H1 (cell line): ENCODE results near the gene MYBPC3. TPM values are rescaled to one million over a fixed set of nuclear protein-coding genes. Genes with fewer than 3 reads are reported as not detected.
A peak's percentile ranks its signal among the peaks of the same experiment; 100 is the strongest.

ENCODE experiments used
- CTCF ChIA-PET: fragments of 300-600 bp; sonication (Branson Sonifier 250); formaldehyde crosslinking; loops from one replicate; lab custom pipeline; 2021; ENCODE audit not compliant: partially characterized antibody; lab: Charles Lee
- POLR2A ChIA-PET: fragments of 300-600 bp; sonication (Branson Sonifier 250); formaldehyde crosslinking; loops from one replicate; lab custom pipeline; 2021; ENCODE audit warnings: inconsistent platforms; ENCODE audit not compliant: partially characterized antibody; lab: Charles Lee
- DNase-seq, 2 experiments: peaks; one replicate each; pipeline versions ENCODE4 v3.0.0 to v3.0.0-alpha.2; 2010 to 2022; ENCODE audit warnings: low spot score in 2 of 2, low read depth in 1 of 2, mixed read lengths in 1 of 2
- FAIRE-seq: peaks from 2 replicates; lab custom pipeline; 2011; peaks lifted over from hg19 to GRCh38; lab: Jason Lieb, UNC
- H2AFZ ChIP-seq: 2 replicates; pipeline ENCODE4 v1.8.1; 2012; ENCODE audit warnings: low read length, inconsistent platforms
- H2AK5ac ChIP-seq: 2 replicates; pipeline ENCODE4 v1.6.1; 2013; ENCODE audit warnings: low read depth, low read length
- H2BK120ac ChIP-seq: replicated peaks from 2 replicates; pipeline ENCODE3; 2013; ENCODE audit warnings: low read depth, low read length, inconsistent platforms
- H2BK12ac ChIP-seq: 2 replicates; pipeline ENCODE4 v1.6.1; 2013; ENCODE audit warnings: low read depth, low read length
- H2BK15ac ChIP-seq: 2 replicates; pipeline ENCODE4 v1.6.1; 2013; ENCODE audit warnings: low read length
- H2BK20ac ChIP-seq: 2 replicates; pipeline ENCODE4 v1.6.1; 2013; ENCODE audit warnings: low read length
- H2BK5ac ChIP-seq: 2 replicates; pipeline ENCODE4 v1.6.1; 2013; ENCODE audit warnings: low read depth, low read length
- H3K14ac ChIP-seq: 2 replicates; pipeline ENCODE4 v1.6.1; 2013; ENCODE audit warnings: inconsistent platforms; ENCODE audit not compliant: insufficient read length
- H3K18ac ChIP-seq: 2 replicates; pipeline ENCODE4 v1.6.1; 2013; ENCODE audit warnings: low read length; ENCODE audit errors: extremely low read depth
- H3K23ac ChIP-seq: 2 replicates; pipeline ENCODE4 v1.6.1; 2013; ENCODE audit warnings: inconsistent platforms; ENCODE audit not compliant: insufficient read length
- H3K23me2 ChIP-seq: 2 replicates; pipeline ENCODE4 v1.6.1; 2013; ENCODE audit warnings: low read depth, low read length
- H3K27ac ChIP-seq: 2 replicates; pipeline ENCODE4 v1.6.1; 2011; ENCODE audit warnings: low read depth, low read length, inconsistent platforms
- H3K27me3 ChIP-seq, 4 experiments: replicated peaks in 1 of 4; 1 replicate in 1 of 4; 2 replicates in 3 of 4; pipeline versions ENCODE4 v1.6.1 to v1.8.1; 2011 to 2013; ENCODE audit warnings: low read length in 3 of 4, mild to moderate bottlenecking in 3 of 4, inconsistent platforms in 2 of 4, mixed read lengths in 2 of 4, moderate library complexity in 1 of 4; ENCODE audit not compliant: control insufficient read depth in 3 of 4, insufficient read depth in 3 of 4; ENCODE audit errors: extremely low read depth in 1 of 4
- H3K36me3 ChIP-seq, 4 experiments: 2 replicates each; pipeline versions ENCODE4 v1.6.1 to v1.8.1; 2011 to 2013; ENCODE audit warnings: mild to moderate bottlenecking in 4 of 4, low read length in 3 of 4, moderate library complexity in 2 of 4, control low read depth in 1 of 4, inconsistent platforms in 1 of 4; ENCODE audit not compliant: insufficient read depth in 4 of 4, control insufficient read depth in 2 of 4
- H3K4ac ChIP-seq: replicated peaks from 2 replicates; pipeline ENCODE3; 2013; ENCODE audit warnings: low read length, low read depth, mixed read lengths, inconsistent platforms; ENCODE audit not compliant: insufficient read length
- H3K4me1 ChIP-seq, 4 experiments: replicated peaks in 1 of 4; 1 replicate in 1 of 4; 2 replicates in 3 of 4; pipeline versions ENCODE4 v1.6.1 to v1.8.1; 2011 to 2013; ENCODE audit warnings: low read length in 3 of 4, inconsistent platforms in 2 of 4, mixed read lengths in 1 of 4; ENCODE audit not compliant: insufficient read depth in 4 of 4, control insufficient read depth in 3 of 4
- H3K4me2 ChIP-seq, 2 experiments: 2 replicates each; pipeline versions ENCODE4 v1.6.1 to v1.8.1; 2011 to 2013; ENCODE audit warnings: low read depth in 2 of 2, low read length in 2 of 2, control low read depth in 1 of 2, inconsistent platforms in 1 of 2, mild to moderate bottlenecking in 1 of 2; ENCODE audit not compliant: insufficient read depth in 1 of 2
- H3K4me3 ChIP-seq, 4 experiments: fragments of 200-600, 300-600 bp in 1 of 4; sonication (generic), shearing (Covaris generic), sonication (Bioruptor Twin) in 1 of 4; 2 replicates each; pipeline versions ENCODE4 v1.5.1 to v1.8.1; 2011 to 2016; ENCODE audit warnings: low read length in 4 of 4, low read depth in 3 of 4, control low read depth in 2 of 4, inconsistent platforms in 2 of 4, mild to moderate bottlenecking in 2 of 4, mixed read lengths in 1 of 4, moderate library complexity in 1 of 4; ENCODE audit not compliant: insufficient read depth in 2 of 4; ENCODE audit errors: extremely low read depth in 1 of 4
- H3K56ac ChIP-seq: replicated peaks from 2 replicates; pipeline ENCODE3; 2013; ENCODE audit warnings: low read depth, mild to moderate bottlenecking, mixed read lengths, low read length, inconsistent platforms; ENCODE audit not compliant: insufficient read length
- H3K79me1 ChIP-seq: 2 replicates; pipeline ENCODE4 v1.6.1; 2013; ENCODE audit warnings: low read depth, low read length, control low read depth
- H3K79me2 ChIP-seq, 2 experiments: 2 replicates each; pipeline versions ENCODE4 v1.6.1 to v1.8.1; 2012 to 2013; ENCODE audit warnings: low read length in 2 of 2, mild to moderate bottlenecking in 2 of 2, inconsistent platforms in 1 of 2; ENCODE audit not compliant: insufficient read depth in 2 of 2, control insufficient read depth in 1 of 2
- H3K9ac ChIP-seq, 4 experiments: replicated peaks in 1 of 4; 1 replicate in 1 of 4; 2 replicates in 3 of 4; pipeline versions ENCODE4 v1.6.1 to v1.8.1; 2011 to 2013; ENCODE audit warnings: low read depth in 3 of 4, low read length in 3 of 4, control low read depth in 2 of 4, mild to moderate bottlenecking in 2 of 4, moderate library complexity in 2 of 4, inconsistent platforms in 1 of 4; ENCODE audit errors: extremely low read depth in 1 of 4
- H3K9me3 ChIP-seq, 2 experiments: 2 replicates each; pipeline versions ENCODE4 v1.6.1 to v1.8.1; 2012 to 2013; ENCODE audit warnings: mild to moderate bottlenecking in 2 of 2, moderate library complexity in 2 of 2, control low read depth in 1 of 2, inconsistent platforms in 1 of 2, low read depth in 1 of 2, low read length in 1 of 2, mixed read lengths in 1 of 2; ENCODE audit not compliant: insufficient read depth in 2 of 2
- H4K20me1 ChIP-seq, 2 experiments: replicated peaks in 1 of 2; 2 replicates each; pipeline versions ENCODE3 to v1.8.1; 2011 to 2013; ENCODE audit warnings: inconsistent platforms in 2 of 2, low read length in 2 of 2, mild to moderate bottlenecking in 1 of 2; ENCODE audit not compliant: insufficient read depth in 2 of 2, control insufficient read depth in 1 of 2
- H4K5ac ChIP-seq: 2 replicates; pipeline ENCODE4 v1.6.1; 2013; ENCODE audit warnings: low read length, low read depth, mixed read lengths, inconsistent platforms; ENCODE audit not compliant: insufficient read length
- H4K8ac ChIP-seq: 2 replicates; pipeline ENCODE4 v1.8.0; 2013; ENCODE audit warnings: mild to moderate bottlenecking, moderate library complexity, low read length, inconsistent platforms; ENCODE audit not compliant: insufficient read depth; ENCODE audit errors: extremely low read depth
- H4K91ac ChIP-seq: replicated peaks from 2 replicates; pipeline ENCODE3; 2013; ENCODE audit warnings: low read length, mixed read lengths, inconsistent platforms; ENCODE audit not compliant: insufficient read length
- FOSL1 ChIP-seq: IDR thresholded peaks from 2 replicates; pipeline ENCODE4 v1.6.1; 2011; ENCODE audit warnings: mild to moderate bottlenecking, low read depth, low read length, moderate library complexity; ENCODE audit not compliant: insufficient read depth
- HDAC2 ChIP-seq, 2 experiments: fragments of 300-600 bp in 1 of 2; sonication (generic) in 1 of 2; IDR thresholded peaks; 2 replicates each; pipeline ENCODE4 v1.6.1; 2011 to 2012; ENCODE audit warnings: low read depth in 2 of 2, low read length in 2 of 2, mild to moderate bottlenecking in 2 of 2, moderate library complexity in 2 of 2, borderline replicate concordance in 1 of 2, inconsistent platforms in 1 of 2
- KDM1A ChIP-seq: fragments of 200-600, 300-600 bp; sonication (generic); IDR thresholded peaks from 2 replicates; pipeline ENCODE4 v1.7.1; 2016; ENCODE audit warnings: mild to moderate bottlenecking, low read length, borderline replicate concordance
- MAFK ChIP-seq: IDR thresholded peaks from 2 replicates; pipeline ENCODE4 v1.6.1; 2012; ENCODE audit warnings: low read depth, mild to moderate bottlenecking, improper control_type of control experiment, low read length
- SAP30 ChIP-seq: fragments of 300-600 bp; sonication (generic); IDR thresholded peaks from 2 replicates; pipeline ENCODE4 v1.7.1; 2012; ENCODE audit warnings: low read length, moderate library complexity, mild to moderate bottlenecking, inconsistent platforms; ENCODE audit not compliant: insufficient read depth, insufficient replicate concordance
- SRF ChIP-seq: IDR thresholded peaks from 2 replicates; pipeline ENCODE4 v1.6.1; 2011; ENCODE audit warnings: mild to moderate bottlenecking, low read depth, low read length, moderate library complexity
- TBP ChIP-seq: IDR thresholded peaks from 2 replicates; pipeline ENCODE4 v1.6.1; 2011; ENCODE audit warnings: low read depth, low read length, improper control_type of control experiment
- WGBS, 2 experiments: shearing (Covaris generic) in 1 of 2; methylation state at CpG; one replicate each; pipeline versions ENCODE4 v1.1.6 to v1.1.7; 2013 to 2015; ENCODE audit warnings: low lambda C conversion rate in 2 of 2, mixed read lengths in 2 of 2, inconsistent platforms in 1 of 2, low coverage in 1 of 2, missing lambda C conversion rate in 1 of 2; ENCODE audit not compliant: insufficient replicate concordance in 2 of 2, insufficient coverage in 1 of 2, insufficient read length in 1 of 2; ENCODE audit errors: extremely low coverage in 1 of 2, missing lambda C conversion rate in 1 of 2; 5-methylcytosine and 5-hydroxymethylcytosine counted together
- polyA plus RNA-seq, 7 experiments: library from polyadenylated mRNA; depleted of rRNA in 3 of 7; stranded (reverse) in 5 of 7; unstranded in 2 of 7; fragments of >200 nt in 5 of 7; fragments of 200-250 nt in 2 of 7; gene quantifications; 1 replicate in 5 of 7; 2 replicates in 1 of 7; 4 replicates in 1 of 7; pipeline versions ENCODE4 v1.2.1 to v1.2.3, GENCODE V29; 2011 to 2013; ENCODE audit warnings: missing spikeins in 2 of 7, mixed read lengths in 2 of 7
- total RNA-seq: library from RNA; stranded (reverse); fragmentation: NEBNext Ultra II Directional; extraction: Animal tissue kit (Norgen Biotek cat#: 25700); gene quantifications from 2 replicates; pipeline ENCODE4 v1.2.1, GENCODE V29; 2021
- TF ChIP-seq, protein P1 (sequence below): IDR thresholded peaks from 2 replicates; pipeline ENCODE4 v1.6.1; 2011; ENCODE audit warnings: low read depth, mild to moderate bottlenecking, low read length; ENCODE audit not compliant: insufficient read depth

Gene MYBPC3
- total and polyA plus RNA-seq, 2 of the 8 experiments (the other 6 are each of a cell fraction or from before 2014, with no cell fraction given) = 0.05 TPM; not detected in 1

DNA sequence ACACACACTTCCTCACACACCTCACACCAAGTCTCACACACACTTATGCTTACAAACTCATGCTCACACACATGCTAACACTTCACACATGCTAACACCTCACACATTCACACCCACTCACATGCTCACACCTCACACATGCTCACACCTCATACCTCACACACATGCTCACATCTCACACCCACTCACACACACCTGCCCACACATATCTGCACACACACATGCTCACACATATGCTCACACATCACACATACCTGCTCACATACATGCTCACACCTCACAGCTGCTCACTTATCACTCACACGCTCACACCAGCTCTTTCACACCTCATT, 4.5 kb upstream of the MYBPC3 start:
- Histone ChIP-seq H3K4me1 (peaks cover 0 to 2% (median 0%) of the 10 kb centered on the region in 4 experiments; a peak in 2 of 7 replicates), H2BK5ac (no peak overlapping the region), H3K79me1 (0 out of 2 replicates have a peak, but pooled peaks cover 2% of the 10 kb centered on the region), H3K14ac (no peak overlapping the region), H4K8ac (no peak overlapping the region), H3K27ac (no peak overlapping the region), H3K56ac (no peak overlapping the region), H2BK15ac (no peak overlapping the region; the same call in 1 of the 2 replicates), H2BK120ac (no peak overlapping the region), H3K36me3 (no peaks in the 10 kb centered on the region; a peak in 1 of 8 replicates), H4K20me1 (peaks cover 0 to 12% of the 10 kb centered on the region in 2 experiments), H2BK12ac (peak overlapping the region; percentile 73; the same call in 1 of the 2 replicates), H3K9ac (no peak overlapping the region), H3K23me2 (peaks cover 16% of the 10 kb centered on the region), H2AFZ (no peak overlapping the region), H3K79me2 (no peaks in the 10 kb centered on the region), H3K4ac (peak overlapping the region; percentile 57), H2BK20ac (no peak overlapping the region; the same call in 1 of the 2 replicates), H3K4me2 (no peak overlapping the region), H3K27me3 (no peaks in the 10 kb centered on the region), H3K4me3 (no peak overlapping the region), H3K9me3 (peaks cover 0 to 5% of the 10 kb centered on the region in 2 experiments; a peak in 1 of 4 replicates), H3K23ac (no peak overlapping the region), H2AK5ac (peak overlapping the region; percentile 94; the same call in 1 of the 2 replicates), H3K18ac (no peak overlapping the region), H4K91ac (peak overlapping the region; percentile 39), H4K5ac (no peak overlapping the region)
- CTCF ChIA-PET = interaction anchor here (1.0 to 1.1 kb wide), 3 partner anchors 15 to 102 kb away, joined by 3 to 5 read pairs (median 3); no protein-coding TSS in a partner anchor
- no peak for DNase-seq
- 76% methylated on average over 1 of the region's 1 CpG; no CpG with 5 or more reads in 1 of the 2 experiments for WGBS, 2 experiments
- POLR2A ChIA-PET = interaction anchor here (0.6 to 1.0 kb wide), 2 partner anchors 12 to 447 kb away, joined by 3 read pairs; no protein-coding TSS in a partner anchor
- TF ChIP-seq KDM1A (no peak), MAFK (no peak), FOSL1 (no peak), SAP30 (no peak), TBP (no peak), SRF (no peak), HDAC2 (IDR thresholded peaks at IDR 0.05; ENCODE audit: borderline replicate concordance in 1 of 2, low read depth in 2 of 2, low read length in 2 of 2) (no peak)
- TF ChIP-seq, protein P1, sequence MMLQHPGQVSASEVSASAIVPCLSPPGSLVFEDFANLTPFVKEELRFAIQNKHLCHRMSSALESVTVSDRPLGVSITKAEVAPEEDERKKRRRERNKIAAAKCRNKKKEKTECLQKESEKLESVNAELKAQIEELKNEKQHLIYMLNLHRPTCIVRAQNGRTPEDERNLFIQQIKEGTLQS = no peak
- FAIRE-seq = peak; percentile 28
